Parathyroid adenoma (tissue), 2 donors: ENCODE results near the gene HMX1.

Source experiments
- H2AFZ ChIP-seq: fragments of 300-600 bp; sonication (generic); one replicate; pipeline ENCODE4 v1.7.0; 2017; ENCODE audit warnings: antibody characterized with exemption, mild to moderate bottlenecking
- H3K27ac ChIP-seq: fragments of 300-600 bp; sonication (generic); one replicate; pipeline ENCODE4 v1.7.0; 2017
- H3K27me3 ChIP-seq: fragments of 300-600 bp; sonication (generic); one replicate; pipeline ENCODE4 v1.7.0; 2017; ENCODE audit warnings: low read length; ENCODE audit not compliant: control insufficient read depth, insufficient read depth
- H3K36me3 ChIP-seq: fragments of 300-600 bp; sonication (generic); one replicate; pipeline ENCODE4 v1.7.0; 2017; ENCODE audit warnings: low read length; ENCODE audit not compliant: control insufficient read depth, insufficient read depth
- H3K4me1 ChIP-seq: fragments of 300-600 bp; sonication (generic); one replicate; pipeline ENCODE4 v1.7.0; 2017; ENCODE audit warnings: control low read depth
- H3K4me2 ChIP-seq: fragments of 300-600 bp; sonication (generic); one replicate; pipeline ENCODE4 v1.7.0; 2017; ENCODE audit warnings: low read length
- H3K4me3 ChIP-seq: fragments of 300-600 bp; sonication (generic); one replicate; pipeline ENCODE4 v1.7.0; 2017; ENCODE audit warnings: low read depth, low read length
- H3K79me2 ChIP-seq: fragments of 300-600 bp; sonication (generic); one replicate; pipeline ENCODE4 v1.7.0; 2017; ENCODE audit warnings: control low read depth
- H3K9ac ChIP-seq: fragments of 300-600 bp; sonication (generic); one replicate; pipeline ENCODE4 v1.7.0; 2017; ENCODE audit warnings: mild to moderate bottlenecking
- H3K9me3 ChIP-seq: fragments of 300-600 bp; sonication (generic); one replicate; pipeline ENCODE4 v1.7.0; 2017; ENCODE audit warnings: low read length; ENCODE audit not compliant: control insufficient read depth
- TF ChIP-seq, protein P1 (sequence below): fragments of 300-600 bp; sonication (generic); IDR thresholded peaks from one replicate; pipeline ENCODE4 v1.7.0; 2017; ENCODE audit warnings: antibody characterized with exemption, mild to moderate bottlenecking
- donor health status: primary hyperparathyroidism.

The HMX1 gene

DNA sequence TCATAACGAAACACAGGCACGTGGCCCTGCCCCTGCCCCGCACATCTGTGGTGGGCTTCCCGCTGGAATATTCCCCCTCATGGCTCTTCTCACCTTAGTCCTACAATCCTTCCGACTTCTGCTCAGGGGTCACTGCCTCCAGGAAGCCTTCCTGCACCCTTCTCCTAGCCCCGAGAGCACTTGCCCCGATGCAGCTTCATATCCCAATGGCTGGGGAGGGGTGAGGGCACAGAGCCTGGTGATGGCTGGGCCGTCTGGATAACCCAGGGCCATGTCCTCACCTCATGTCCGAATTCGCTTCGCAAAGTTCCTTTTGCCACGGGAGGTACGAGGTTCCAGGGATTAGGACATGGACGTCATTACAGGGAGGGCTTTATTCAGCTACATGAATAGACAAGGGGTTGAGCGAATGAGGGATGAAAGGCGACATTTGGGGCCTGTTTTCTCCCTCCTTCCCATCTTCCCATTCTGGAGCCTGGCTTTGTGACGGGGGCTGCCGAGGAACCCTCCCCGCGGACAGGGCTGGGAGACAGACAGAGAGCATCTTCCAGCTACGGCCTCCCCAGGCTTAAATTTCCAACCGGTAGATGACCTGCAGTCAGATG lies 35.5 kb upstream of the HMX1 start:
- TF ChIP-seq, protein P1, sequence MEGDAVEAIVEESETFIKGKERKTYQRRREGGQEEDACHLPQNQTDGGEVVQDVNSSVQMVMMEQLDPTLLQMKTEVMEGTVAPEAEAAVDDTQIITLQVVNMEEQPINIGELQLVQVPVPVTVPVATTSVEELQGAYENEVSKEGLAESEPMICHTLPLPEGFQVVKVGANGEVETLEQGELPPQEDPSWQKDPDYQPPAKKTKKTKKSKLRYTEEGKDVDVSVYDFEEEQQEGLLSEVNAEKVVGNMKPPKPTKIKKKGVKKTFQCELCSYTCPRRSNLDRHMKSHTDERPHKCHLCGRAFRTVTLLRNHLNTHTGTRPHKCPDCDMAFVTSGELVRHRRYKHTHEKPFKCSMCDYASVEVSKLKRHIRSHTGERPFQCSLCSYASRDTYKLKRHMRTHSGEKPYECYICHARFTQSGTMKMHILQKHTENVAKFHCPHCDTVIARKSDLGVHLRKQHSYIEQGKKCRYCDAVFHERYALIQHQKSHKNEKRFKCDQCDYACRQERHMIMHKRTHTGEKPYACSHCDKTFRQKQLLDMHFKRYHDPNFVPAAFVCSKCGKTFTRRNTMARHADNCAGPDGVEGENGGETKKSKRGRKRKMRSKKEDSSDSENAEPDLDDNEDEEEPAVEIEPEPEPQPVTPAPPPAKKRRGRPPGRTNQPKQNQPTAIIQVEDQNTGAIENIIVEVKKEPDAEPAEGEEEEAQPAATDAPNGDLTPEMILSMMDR = no peak
- Histone ChIP-seq H3K9me3 (no peaks in the 10 kb centered on the region), H2AFZ (no peak overlapping the region), H3K9ac (no peak overlapping the region), H3K4me1 (no peaks in the 10 kb centered on the region), H3K36me3 (no peaks in the 10 kb centered on the region), H3K79me2 (no peaks in the 10 kb centered on the region), H3K27me3 (no peaks in the 10 kb centered on the region), H3K4me3 (no peak overlapping the region), H3K27ac (no peak overlapping the region), H3K4me2 (no peak overlapping the region)

DNA sequence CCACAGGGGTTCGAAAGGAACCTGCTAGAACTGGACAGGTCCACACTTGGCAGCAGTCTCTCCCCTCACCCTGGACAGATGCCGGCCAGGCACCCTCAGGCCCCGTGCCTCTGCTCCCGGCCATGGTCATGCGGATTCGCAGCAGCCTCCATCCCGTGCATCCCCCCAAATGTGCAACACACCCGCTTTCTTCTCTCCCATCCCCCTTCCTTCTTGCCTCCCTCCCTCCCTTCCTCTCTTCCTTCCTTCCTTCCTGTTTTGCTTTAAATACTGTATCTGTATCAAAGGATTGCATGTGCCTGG lies 35.0 kb upstream of the HMX1 start:
- H2AFZ ChIP-seq = no peak overlapping the region
- no peak overlapping the region for H3K4me3 ChIP-seq
- no peaks in the 10 kb centered on the region for H3K27me3 ChIP-seq
- no peak overlapping the region for H3K4me2 ChIP-seq
- no peak overlapping the region for H3K27ac ChIP-seq
- H3K4me1 ChIP-seq = no peaks in the 10 kb centered on the region
- no peak overlapping the region for H3K9ac ChIP-seq
- no peaks in the 10 kb centered on the region for H3K36me3 ChIP-seq
- H3K9me3 ChIP-seq = no peaks in the 10 kb centered on the region
- TF ChIP-seq, protein P1 = no peak
- no peaks in the 10 kb centered on the region for H3K79me2 ChIP-seq

DNA sequence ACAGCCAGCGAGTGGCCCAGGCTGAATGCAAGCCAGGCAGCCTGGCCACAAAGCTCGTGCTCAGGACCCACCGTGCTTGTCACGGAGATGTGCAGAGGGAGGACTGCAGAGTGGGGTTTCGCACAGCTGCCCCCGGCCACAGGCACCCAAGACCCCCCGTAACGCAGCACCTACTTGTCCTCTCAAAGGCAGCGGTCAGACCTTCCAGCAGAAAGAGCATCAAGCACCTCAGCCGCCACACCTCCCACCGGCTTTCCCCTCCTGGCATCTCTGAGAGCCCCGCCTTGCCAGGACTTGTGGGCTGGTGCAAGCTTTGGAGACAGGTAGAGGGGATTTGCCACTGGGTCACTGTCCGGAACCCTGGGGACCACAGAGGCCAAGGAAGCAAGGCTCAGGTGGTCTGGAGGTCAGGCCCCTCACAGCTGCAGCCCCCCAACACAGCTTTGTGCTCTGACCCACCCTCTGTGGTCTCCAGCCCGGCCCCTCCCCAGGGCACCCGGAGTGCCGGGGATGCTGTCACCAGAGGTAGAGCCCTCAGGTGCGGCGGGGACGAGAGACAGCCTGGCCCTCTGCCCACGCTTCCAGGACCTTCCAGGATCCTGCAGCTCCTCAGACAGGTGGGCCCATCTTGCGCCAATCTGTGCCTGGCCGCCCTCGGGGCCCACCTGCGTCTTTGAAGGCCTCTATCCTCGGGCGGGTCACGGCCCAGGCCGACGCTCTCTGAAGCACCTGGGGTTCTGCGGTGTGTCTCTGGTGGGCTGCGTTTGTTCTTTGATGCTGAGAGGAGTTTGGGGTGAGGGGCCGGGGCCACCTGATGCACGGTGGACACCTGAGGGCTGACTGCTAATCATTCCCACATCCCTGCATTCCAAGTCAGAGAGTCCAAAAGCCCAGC lies 34.4 kb upstream of the HMX1 start:
- no peak overlapping the region for H3K4me2 ChIP-seq
- TF ChIP-seq, protein P1 = no peak
- no peaks in the 10 kb centered on the region for H3K79me2 ChIP-seq
- H3K36me3 ChIP-seq = no peaks in the 10 kb centered on the region
- no peak overlapping the region for H3K9ac ChIP-seq
- H2AFZ ChIP-seq = no peak overlapping the region
- H3K27ac ChIP-seq = no peak overlapping the region
- no peaks in the 10 kb centered on the region for H3K4me1 ChIP-seq
- no peaks in the 10 kb centered on the region for H3K9me3 ChIP-seq
- H3K4me3 ChIP-seq = no peak overlapping the region
- H3K27me3 ChIP-seq = no peaks in the 10 kb centered on the region

DNA sequence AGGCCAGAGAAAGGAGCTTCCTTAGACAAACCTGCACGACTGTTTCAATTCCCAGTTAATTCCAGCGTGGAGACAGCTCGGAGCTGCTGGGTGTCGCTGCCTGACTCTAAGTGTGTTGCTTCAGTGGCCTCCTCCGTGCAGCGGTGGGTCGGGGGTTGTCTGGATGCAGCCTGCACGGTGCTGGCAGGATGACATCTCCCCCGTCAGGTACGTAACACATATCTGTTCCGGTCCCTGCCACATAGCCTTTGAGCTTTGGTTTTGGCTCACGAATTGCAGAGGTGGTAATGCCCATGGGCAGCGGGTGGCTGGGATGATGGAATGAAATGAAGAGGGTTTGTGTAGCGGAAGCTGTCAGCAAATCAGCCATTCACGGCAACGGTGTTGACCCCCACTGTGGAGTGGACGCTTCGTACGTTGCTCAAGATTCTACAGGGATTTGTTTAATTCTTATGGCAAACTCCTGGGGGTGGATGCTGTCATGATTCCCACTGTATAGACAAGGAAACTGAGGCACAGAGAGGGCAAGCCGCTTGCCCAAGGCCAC lies 33.7 kb upstream of the HMX1 start:
- Histone ChIP-seq H3K4me3 (no peak overlapping the region), H3K9me3 (no peaks in the 10 kb centered on the region), H3K79me2 (no peaks in the 10 kb centered on the region), H3K27me3 (no peaks in the 10 kb centered on the region), H2AFZ (no peak overlapping the region), H3K4me1 (no peaks in the 10 kb centered on the region), H3K4me2 (no peak overlapping the region), H3K27ac (no peak overlapping the region), H3K36me3 (no peaks in the 10 kb centered on the region), H3K9ac (no peak overlapping the region)
- TF ChIP-seq, protein P1 = no peak
